ENCODE data around the gene ADAM10.
"Not testable (repeated sequence)": the region's sequence is repeated elsewhere in the genome, so short reads cannot be mapped to it uniquely, and the experiment has no call there.

ADAM10 gene

DNA sequence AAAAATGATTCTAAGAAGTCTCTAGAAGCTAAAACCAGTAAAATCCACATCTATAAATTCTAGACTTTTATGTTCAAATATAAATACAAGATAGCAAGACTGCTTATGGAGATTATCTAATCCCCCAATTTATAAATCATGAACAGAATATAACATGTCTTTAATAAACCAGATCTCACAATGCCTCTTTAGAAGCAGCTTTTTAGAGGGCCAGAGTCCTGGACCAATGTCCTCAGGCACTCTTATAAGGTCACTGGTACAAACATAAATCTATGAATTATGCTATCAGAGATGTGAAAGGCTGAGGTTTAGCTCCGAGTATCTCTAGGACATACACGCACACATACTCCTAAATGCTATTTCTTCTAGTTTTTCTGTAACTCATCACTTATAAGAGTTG is 78.3 kb downstream of the ADAM10 start:
- no peak for DNase-seq (ENCODE audit: low spot score)

DNA sequence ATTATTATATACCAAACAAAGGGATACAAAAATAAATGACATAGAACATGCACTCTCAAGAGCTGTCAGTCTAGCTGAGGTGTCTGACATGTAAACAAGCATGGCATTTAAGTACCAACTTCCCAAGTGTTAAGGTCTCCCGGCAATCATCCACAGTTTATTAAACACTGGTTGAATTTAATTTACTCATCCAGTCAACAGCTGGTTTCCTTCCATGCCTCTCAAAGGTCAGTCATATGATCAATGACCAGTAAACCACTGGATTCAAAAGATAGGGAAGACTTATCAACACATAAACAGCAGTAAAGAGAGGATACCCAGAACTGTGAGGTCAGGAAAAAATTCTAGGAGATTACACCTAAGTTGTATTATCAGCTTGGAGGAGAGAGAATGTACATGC is 80.4 kb downstream of the ADAM10 start:
- no peak for DNase-seq (ENCODE audit: low spot score)

GRCh38 chr15:58666957-58667356 is 82.5 kb downstream of the ADAM10 start:
- DNase-seq (ENCODE audit: low spot score): no peak

DNA sequence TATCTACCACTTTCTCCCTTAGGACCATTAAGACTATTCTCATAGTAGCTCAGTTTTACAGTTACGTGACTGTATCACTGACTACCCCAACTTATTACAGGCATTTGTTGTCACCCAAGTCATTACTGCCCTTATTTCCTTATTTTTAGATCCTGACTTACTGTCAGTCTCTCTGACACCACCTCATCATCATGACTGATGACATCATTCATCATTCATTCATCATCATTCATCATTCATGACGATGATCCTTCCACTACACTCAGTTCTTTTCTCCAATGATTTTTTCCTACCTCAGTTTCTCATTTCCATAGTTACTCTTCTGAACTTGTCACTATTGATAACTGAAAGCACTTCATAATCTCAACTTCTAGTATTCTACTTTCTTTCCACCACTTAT is 83.8 kb downstream of the ADAM10 start:
- no peak for DNase-seq (ENCODE audit: low spot score)

- DNase-seq (ENCODE audit: low spot score): no peak
Observed at GRCh38 chr15:58650102-58650501, 99.4 kb downstream of the ADAM10 start.

GRCh38 chr15:58649175-58649574 is 100.3 kb downstream of the ADAM10 start:
- DNase-seq (ENCODE audit: low spot score): no peak

DNA sequence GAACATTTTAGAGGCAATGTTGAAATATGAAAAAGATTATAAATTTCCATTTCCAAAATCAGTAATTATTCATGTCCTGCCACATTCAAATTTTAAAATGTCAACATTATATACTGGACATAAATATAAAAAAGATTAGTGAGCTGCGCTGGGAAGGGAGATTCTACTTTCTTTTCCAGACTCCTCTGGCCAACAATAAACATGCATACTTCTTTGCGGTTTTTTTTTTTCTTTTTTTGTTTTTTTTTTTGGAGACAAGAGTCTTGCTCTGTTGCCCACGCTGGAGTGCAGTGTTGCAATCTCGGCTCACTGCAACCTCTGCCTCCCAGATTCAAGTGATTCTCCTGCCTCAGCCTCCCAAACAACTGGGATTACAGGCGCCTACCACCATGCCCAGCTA is 105.5 kb downstream of the ADAM10 start:
- DNase-seq (ENCODE audit: low spot score): no peak

DNA sequence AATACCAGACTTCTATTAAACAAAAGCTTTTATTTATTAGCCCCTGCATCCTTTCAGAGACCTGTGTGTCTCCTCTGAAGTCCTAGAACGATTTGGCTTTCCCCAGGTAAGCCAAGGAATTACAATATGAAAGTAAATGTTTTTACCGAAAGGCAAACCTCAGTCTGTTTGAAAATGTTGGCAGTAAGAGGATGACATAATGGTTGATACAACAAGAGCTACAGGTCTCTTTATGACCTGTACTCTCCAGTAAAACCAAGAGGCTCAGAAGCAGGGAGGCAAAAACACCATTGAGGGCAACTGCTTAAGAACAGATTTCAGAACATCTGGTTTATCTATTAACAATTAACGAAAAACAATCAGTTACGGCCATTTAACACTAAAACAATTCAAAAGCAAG is 107.8 kb downstream of the ADAM10 start:
- DNase-seq (ENCODE audit: low spot score): no peak

- no peak for DNase-seq (ENCODE audit: low spot score)
Observed at GRCh38 chr15:58639992-58640391, 109.5 kb downstream of the ADAM10 start.

- no peak for DNase-seq (ENCODE audit: low spot score)
Observed at GRCh38 chr15:58639002-58639756, 110.3 kb downstream of the ADAM10 start.

DNA sequence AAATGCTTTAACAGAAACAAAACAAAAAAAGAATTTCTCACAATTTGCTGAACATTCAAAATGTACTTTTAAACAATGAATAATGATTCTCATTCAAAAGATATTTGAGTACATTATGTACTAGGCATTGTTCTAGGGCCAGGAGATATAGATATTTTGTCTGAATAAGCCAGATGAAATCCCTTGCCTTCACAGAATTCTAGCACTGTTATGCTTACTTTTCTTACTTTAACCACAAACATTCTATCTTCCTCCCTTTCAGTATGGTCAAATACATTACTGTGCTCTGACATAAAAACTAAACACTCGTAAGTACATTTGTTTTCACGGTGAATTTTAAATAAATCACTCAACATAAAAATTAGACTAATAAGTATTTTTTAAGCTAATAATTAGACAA is 116.7 kb downstream of the ADAM10 start:
- no peak for DNase-seq (ENCODE audit: low spot score)

DNA sequence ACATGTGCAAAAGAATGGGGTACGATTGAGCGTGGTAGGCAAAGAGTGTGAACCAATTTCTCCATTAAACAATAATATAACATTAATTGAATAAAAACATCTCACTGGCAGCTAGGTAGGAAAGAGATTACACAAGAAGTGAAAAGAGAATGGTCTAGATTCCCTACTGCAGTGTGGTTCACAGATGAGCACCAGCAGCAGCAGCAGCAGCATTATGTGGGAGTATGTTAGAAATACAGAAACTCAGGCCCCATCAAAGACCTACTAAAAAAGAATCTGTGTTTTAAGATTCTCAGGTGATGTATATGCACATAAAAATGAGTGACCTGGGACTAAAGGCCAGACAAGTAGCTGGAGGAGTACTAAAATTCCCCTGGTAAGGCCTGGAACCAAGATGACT is 118.2 kb downstream of the ADAM10 start:
- DNase-seq (ENCODE audit: low spot score): no peak

GRCh38 chr15:58629625-58630024 is 119.9 kb downstream of the ADAM10 start:
- no peak for DNase-seq (ENCODE audit: low spot score)

DNA sequence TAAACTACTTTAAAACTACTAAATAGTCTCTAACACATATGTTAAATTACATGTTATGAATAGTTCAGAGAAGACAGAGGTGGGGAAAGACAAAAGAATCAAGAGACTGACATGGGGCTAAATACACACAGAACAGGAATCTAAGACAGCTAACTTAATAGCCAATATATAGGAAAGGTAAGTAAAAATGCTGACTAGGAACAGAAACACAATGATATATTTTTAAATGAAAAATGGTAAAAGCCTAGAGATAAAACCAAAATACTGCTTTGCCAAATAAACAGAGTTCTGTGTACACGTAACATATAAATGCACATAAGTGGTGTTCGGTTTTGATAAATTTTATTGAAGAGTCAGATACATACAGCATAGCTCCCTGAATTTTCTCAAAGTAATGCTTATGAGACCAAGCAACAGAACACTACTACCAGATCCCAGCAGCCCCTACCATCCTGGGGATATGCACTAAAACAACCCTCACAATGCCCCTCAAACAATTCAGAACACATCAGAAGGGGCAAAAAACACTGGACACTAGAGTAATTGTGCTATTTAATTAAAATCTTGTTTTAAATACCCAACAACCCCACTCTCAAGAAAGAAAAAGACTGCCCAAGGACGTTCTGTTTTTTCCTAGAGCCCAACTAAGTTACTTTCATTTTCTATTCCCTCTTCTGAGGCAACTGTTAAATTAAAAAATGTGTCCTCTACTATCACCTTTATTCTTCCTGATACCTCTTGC is 121.1 kb downstream of the ADAM10 start:
- no peak for DNase-seq (ENCODE audit: low spot score)

GRCh38 chr15:58627701-58628100 is 121.8 kb downstream of the ADAM10 start:
- no peak for DNase-seq (ENCODE audit: low spot score)

GRCh38 chr15:58627046-58627445 is 122.5 kb downstream of the ADAM10 start:
- DNase-seq (ENCODE audit: low spot score): no peak

DNA sequence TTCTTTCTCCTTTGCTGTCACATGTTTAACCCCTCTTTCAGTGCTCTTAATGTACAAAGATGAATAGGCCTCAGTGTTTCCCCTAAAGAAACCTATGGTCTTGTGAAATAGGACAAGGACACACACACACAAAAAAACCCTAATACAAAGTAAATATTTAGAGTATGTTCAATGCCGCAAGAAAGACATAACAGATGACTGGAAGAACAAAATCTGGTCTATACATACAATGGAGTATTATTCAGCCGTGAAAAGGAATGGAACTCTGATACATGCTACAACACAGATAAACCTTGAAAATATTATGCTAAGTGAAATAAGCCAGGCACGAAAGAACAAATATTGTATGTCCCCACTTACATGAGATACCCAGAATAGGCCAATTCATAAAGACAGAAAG is 123.1 kb downstream of the ADAM10 start:
- no peak for DNase-seq (ENCODE audit: low spot score)

- DNase-seq (ENCODE audit: low spot score): no peak
Observed at GRCh38 chr15:58622877-58623276, 126.6 kb downstream of the ADAM10 start.

GRCh38 chr15:58620268-58620667 is 129.2 kb downstream of the ADAM10 start:
- not testable (repeated sequence) for DNase-seq (ENCODE audit: low spot score)

GRCh38 chr15:58616171-58616570 is 133.3 kb downstream of the ADAM10 start:
- no peak for DNase-seq (ENCODE audit: low spot score)

DNA sequence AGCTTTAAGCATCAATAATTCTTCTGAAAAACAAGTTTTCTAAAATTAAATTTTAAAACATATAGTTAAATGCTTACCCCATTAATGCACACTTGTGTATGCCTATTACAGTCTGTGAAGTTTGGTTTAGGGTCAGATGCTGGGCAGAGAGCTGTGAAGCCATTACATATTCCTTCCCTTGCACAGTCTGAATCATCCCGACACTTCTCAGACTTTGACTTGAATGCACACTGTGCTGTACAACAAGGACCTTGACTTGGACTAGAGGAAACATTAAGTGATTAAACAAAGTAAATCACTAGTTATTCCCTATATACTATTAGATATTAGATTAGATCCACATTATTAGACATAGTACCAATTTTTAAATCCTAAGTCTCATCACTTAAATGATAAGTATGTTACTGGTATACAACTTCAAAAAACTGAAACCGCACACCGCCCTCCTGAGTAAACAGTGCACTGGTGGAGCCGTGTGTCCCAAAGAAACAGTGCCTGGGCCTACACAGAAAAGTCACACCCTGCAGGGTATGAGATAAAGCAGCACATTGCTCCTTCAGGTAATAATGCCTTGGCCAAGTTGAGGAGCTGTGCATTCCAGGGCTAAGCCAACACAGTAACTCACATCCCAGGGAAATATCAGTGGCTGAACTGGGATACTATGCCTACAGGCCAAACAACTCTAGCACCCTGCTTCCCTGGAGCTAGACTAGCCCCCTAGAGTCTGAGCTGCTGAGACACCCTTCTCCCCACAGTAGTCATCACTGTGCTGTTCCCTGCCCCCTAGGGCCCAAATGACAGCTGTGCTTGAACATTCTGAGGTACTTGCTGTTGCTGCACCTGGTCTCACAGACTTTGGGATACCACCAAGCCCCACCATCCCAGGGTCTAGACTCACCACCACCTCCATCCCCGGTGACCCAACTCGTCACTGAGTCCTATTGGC is 137.5 kb downstream of the ADAM10 start:
- DNase-seq (ENCODE audit: low spot score): no peak

- DNase-seq (ENCODE audit: low spot score): no peak
Observed at GRCh38 chr15:58608711-58609110, 140.8 kb downstream of the ADAM10 start.
